B cell (primary cell): ENCODE results near the gene RPL13. TPM values are rescaled to one million over a fixed set of nuclear protein-coding genes. Genes with fewer than 3 reads are reported as not detected.
A peak's percentile ranks its signal among the peaks of the same experiment; 100 is the strongest.

Experiments
- ATAC-seq: fragments of 200-7000 bp; cut with Tn5 transposase; one replicate; pipeline ENCODE4 v1.10.0; 2021; ENCODE audit warnings: low read depth, mild to moderate bottlenecking, moderate number of reproducible peaks, moderate library complexity
- CTCF ChIA-PET: fragments of 350-600 bp; sonication (Branson Sonifier 250); formaldehyde crosslinking; loops from one replicate; lab custom pipeline; 2021; ENCODE audit warnings: antibody characterized with exemption, inconsistent platforms; lab: Charles Lee
- POLR2A ChIA-PET: fragments of 350-600 bp; sonication (Branson Sonifier 250); formaldehyde crosslinking; loops from one replicate; lab custom pipeline; 2021; ENCODE audit warnings: antibody characterized with exemption; lab: Charles Lee
- DNase-seq: peaks from one replicate; pipeline ENCODE4 v3.0.0; 2013
- H2AFZ ChIP-seq: 2 replicates; pipeline ENCODE4 v1.6.1; 2012; ENCODE audit warnings: mild to moderate bottlenecking, low read depth, low read length; ENCODE audit not compliant: insufficient read depth, poor library complexity, severe bottlenecking
- H3K27ac ChIP-seq, 2 donors: 1 replicate in 1 of 2; 2 replicates in 1 of 2; pipeline ENCODE4 v1.5.1; 2012 to 2013; ENCODE audit warnings: low read length in 2 of 2, mild to moderate bottlenecking in 2 of 2, moderate library complexity in 1 of 2
- H3K27me3 ChIP-seq, 4 experiments: fragments of 200-600 bp in 1 of 4; sonication (generic) in 1 of 4; replicated peaks in 1 of 4; 1 replicate in 2 of 4; 2 replicates in 2 of 4; pipeline versions ENCODE4 v1.6.1 to v1.7.0; 2013 to 2016; ENCODE audit warnings: low read length in 3 of 4, mild to moderate bottlenecking in 2 of 4, mixed read lengths in 1 of 4, moderate library complexity in 1 of 4; ENCODE audit not compliant: insufficient read depth in 4 of 4, control insufficient read depth in 3 of 4; ENCODE audit errors: control extremely low read depth in 1 of 4
- H3K36me3 ChIP-seq, 2 experiments: replicated peaks in 1 of 2; 1 replicate in 1 of 2; 2 replicates in 1 of 2; pipeline versions ENCODE4 v1.6.1 to v1.7.1; 2013; ENCODE audit warnings: low read length in 1 of 2; ENCODE audit not compliant: insufficient read depth in 2 of 2, control insufficient read depth in 1 of 2; ENCODE audit errors: control extremely low read depth in 1 of 2, extremely low read depth in 1 of 2
- H3K4me1 ChIP-seq, 2 donors: fragments of 200-600 bp in 1 of 2; sonication (generic) in 1 of 2; 1 replicate in 1 of 2; 2 replicates in 1 of 2; pipeline versions ENCODE4 v1.5.1 to v1.6.1; 2013 to 2017; ENCODE audit warnings: low read length in 2 of 2; ENCODE audit not compliant: control insufficient read depth in 2 of 2, insufficient read depth in 2 of 2
- H3K4me2 ChIP-seq: replicated peaks from 2 replicates; pipeline ENCODE3; 2012; ENCODE audit warnings: mild to moderate bottlenecking, low read depth, low read length; ENCODE audit not compliant: poor library complexity, severe bottlenecking
- H3K4me3 ChIP-seq, 5 experiments: fragments of 200-600 bp in 1 of 5; sonication (generic) in 1 of 5; 1 replicate in 3 of 5; 2 replicates in 2 of 5; pipeline versions ENCODE4 v1.5.1 to v1.7.0; 2011 to 2016; ENCODE audit warnings: low read length in 4 of 5, mild to moderate bottlenecking in 4 of 5, low read depth in 2 of 5, control low read depth in 1 of 5, moderate library complexity in 1 of 5; ENCODE audit not compliant: insufficient read depth in 1 of 5; ENCODE audit errors: control extremely low read depth in 1 of 5, extremely low read depth in 1 of 5
- H3K79me2 ChIP-seq: fragments of 200-600 bp; sonication (generic); one replicate; pipeline ENCODE4 v1.6.0; 2016; ENCODE audit warnings: low read length; ENCODE audit not compliant: control insufficient read depth, insufficient read depth
- H3K9ac ChIP-seq: fragments of 200-600 bp; sonication (generic); 2 replicates; pipeline ENCODE4 v1.6.1; 2017; ENCODE audit warnings: mild to moderate bottlenecking, low read length, moderate library complexity
- H3K9me3 ChIP-seq, 3 donors: one replicate each; pipeline versions ENCODE4 v1.6.1 to v1.7.1; 2013; ENCODE audit warnings: low read length in 2 of 3; ENCODE audit not compliant: control insufficient read depth in 2 of 3, insufficient read depth in 1 of 3; ENCODE audit errors: control extremely low read depth in 1 of 3
- H4K20me1 ChIP-seq: 2 replicates; pipeline ENCODE4 v1.6.0; 2012; ENCODE audit warnings: mild to moderate bottlenecking, low read length; ENCODE audit not compliant: insufficient read depth, control insufficient read depth, poor library complexity, severe bottlenecking
- H3K27ac Mint-ChIP-seq: one replicate; pipeline ENCODE4 v1.8.0; 2021; ENCODE audit warnings: mixed read lengths
- H3K27me3 Mint-ChIP-seq: one replicate; pipeline ENCODE4 v1.8.0; 2021; ENCODE audit warnings: mixed read lengths
- H3K4me1 Mint-ChIP-seq: one replicate; pipeline ENCODE4 v1.8.0; 2021; ENCODE audit warnings: mixed read lengths
- H3K4me3 Mint-ChIP-seq: one replicate; pipeline ENCODE4 v1.8.0; 2021; ENCODE audit warnings: mixed read lengths
- H3K9me3 Mint-ChIP-seq: one replicate; pipeline ENCODE4 v1.8.0; 2022; ENCODE audit warnings: mixed read lengths; ENCODE audit not compliant: insufficient read depth
- EZH2 ChIP-seq: IDR thresholded peaks from 2 replicates; pipeline ENCODE4 v1.6.1; 2012; ENCODE audit warnings: borderline replicate concordance, low read depth, mild to moderate bottlenecking, moderate library complexity, low read length; ENCODE audit not compliant: insufficient read depth, poor library complexity, severe bottlenecking
- WGBS: methylation state at CpG from one replicate; pipeline ENCODE4 v1.1.5; 2013; ENCODE audit warnings: missing lambda C conversion rate; ENCODE audit not compliant: insufficient coverage; 5-methylcytosine and 5-hydroxymethylcytosine counted together
- intact Hi-C: fragments of 100-400 bp; cut with micrococcal nuclease; formaldehyde crosslinking; loops from one replicate; pipeline ENCODE4 v1.10.0; 2022
- polyA plus RNA-seq: library from polyadenylated mRNA; depleted of rRNA; stranded (reverse); fragments of >200 nt; gene quantifications from 2 replicates; pipeline ENCODE4 v1.2.3, GENCODE V29; 2012
- total RNA-seq, 2 donors: library from RNA; stranded (reverse); fragments of 120-200 nt in 1 of 2; gene quantifications; 1 replicate in 1 of 2; 2 replicates in 1 of 2; pipeline versions ENCODE4 v1.2.3 to v1.2.4, GENCODE V29; 2013 to 2022
- TF ChIP-seq, protein P1 (sequence below): fragments of 200-600 bp; IDR thresholded peaks from one replicate; pipeline ENCODE4 v1.8.0; 2022; ENCODE audit warnings: antibody characterized with exemption, mild to moderate bottlenecking

RPL13 gene
- total and polyA plus RNA-seq, 2 donors (not counting 1 experiment from before 2014, with no cell fraction given): 3,184 to 11,676 TPM

DNA sequence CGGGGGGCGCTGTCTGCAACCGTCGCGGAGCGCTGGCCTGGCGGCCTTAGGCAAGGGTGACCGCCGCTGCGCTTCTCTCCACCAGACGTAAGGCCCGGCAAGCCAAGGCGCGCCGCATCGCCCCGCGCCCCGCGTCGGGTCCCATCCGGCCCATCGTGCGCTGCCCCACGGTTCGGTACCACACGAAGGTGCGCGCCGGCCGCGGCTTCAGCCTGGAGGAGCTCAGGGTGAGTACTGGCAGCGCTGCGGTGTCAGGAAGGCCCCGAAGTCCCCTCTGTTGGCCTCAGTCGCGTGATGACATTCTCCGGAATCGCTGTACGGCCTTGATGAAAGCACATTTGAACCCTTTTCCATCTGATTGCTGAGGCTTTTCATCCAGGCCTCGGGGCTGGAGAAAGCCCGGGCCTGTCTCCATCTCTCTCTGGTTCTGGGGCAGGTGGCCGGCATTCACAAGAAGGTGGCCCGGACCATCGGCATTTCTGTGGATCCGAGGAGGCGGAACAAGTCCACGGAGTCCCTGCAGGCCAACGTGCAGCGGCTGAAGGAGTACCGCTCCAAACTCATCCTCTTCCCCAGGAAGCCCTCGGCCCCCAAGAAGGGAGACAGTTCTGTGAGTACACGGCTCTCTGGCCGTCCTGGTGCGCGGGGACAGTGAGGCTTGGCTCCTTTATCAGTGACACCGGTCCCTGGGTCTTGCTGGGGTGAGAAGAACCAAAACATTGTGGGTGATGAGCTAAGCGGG, 831 bp downstream of the RPL13 start:
- no peaks in the 10 kb centered on the region for H3K9me3 Mint-ChIP-seq
- H3K4me3 Mint-ChIP-seq: peak overlapping the region; percentile 92
- no peak for TF ChIP-seq EZH2
- TF ChIP-seq, protein P1, sequence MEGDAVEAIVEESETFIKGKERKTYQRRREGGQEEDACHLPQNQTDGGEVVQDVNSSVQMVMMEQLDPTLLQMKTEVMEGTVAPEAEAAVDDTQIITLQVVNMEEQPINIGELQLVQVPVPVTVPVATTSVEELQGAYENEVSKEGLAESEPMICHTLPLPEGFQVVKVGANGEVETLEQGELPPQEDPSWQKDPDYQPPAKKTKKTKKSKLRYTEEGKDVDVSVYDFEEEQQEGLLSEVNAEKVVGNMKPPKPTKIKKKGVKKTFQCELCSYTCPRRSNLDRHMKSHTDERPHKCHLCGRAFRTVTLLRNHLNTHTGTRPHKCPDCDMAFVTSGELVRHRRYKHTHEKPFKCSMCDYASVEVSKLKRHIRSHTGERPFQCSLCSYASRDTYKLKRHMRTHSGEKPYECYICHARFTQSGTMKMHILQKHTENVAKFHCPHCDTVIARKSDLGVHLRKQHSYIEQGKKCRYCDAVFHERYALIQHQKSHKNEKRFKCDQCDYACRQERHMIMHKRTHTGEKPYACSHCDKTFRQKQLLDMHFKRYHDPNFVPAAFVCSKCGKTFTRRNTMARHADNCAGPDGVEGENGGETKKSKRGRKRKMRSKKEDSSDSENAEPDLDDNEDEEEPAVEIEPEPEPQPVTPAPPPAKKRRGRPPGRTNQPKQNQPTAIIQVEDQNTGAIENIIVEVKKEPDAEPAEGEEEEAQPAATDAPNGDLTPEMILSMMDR: no peak
- H3K9me3 ChIP-seq: no peaks in the 10 kb centered on the region
- H3K79me2 ChIP-seq: peaks cover 28% of the 10 kb centered on the region
- intact Hi-C loops: loop anchor here (5.0 to 10.0 kb wide), 2 partner anchors 126 to 877 kb away; partner anchors contain the start of genes CDK10 and SNAI3
- H3K27me3 ChIP-seq: no peaks in the 10 kb centered on the region
- H3K4me1 Mint-ChIP-seq: peaks cover 51% of the 10 kb centered on the region
- peak overlapping the region; percentile 98 for H3K9ac ChIP-seq
- ATAC-seq (no peak), DNase-seq (no peak)
- H3K4me2 ChIP-seq: peak overlapping the region; percentile 96
- H3K27ac Mint-ChIP-seq: peak overlapping the region; percentile 84
- peak overlapping the region; percentile 6 to 99 (median 92) for H3K4me3 ChIP-seq
- H4K20me1 ChIP-seq: peaks cover 58% of the 10 kb centered on the region
- H2AFZ ChIP-seq: peak overlapping the region; percentile 94
- no peaks in the 10 kb centered on the region for H3K27me3 Mint-ChIP-seq
- H3K4me1 ChIP-seq: peaks cover 42 to 49% of the 10 kb centered on the region in 2 donors
- WGBS: 5% methylated on average over 58 of the region's 58 CpGs
- ChIA-PET CTCF (no interaction called here), POLR2A (no interaction called here)
- peaks cover 4 to 40% of the 10 kb centered on the region in 2 experiments for H3K36me3 ChIP-seq
- peak overlapping the region in 1 of 2 donors; percentile 91 for H3K27ac ChIP-seq
